Peyer's patch (tissue), 4 donors: ENCODE data around the gene NDNF. TPM values are rescaled to one million over a fixed set of nuclear protein-coding genes. Genes with fewer than 3 reads are reported as not detected.

Experiments
- DNase-seq, 3 donors: peaks; one replicate each; pipeline ENCODE4 v3.0.0-alpha.2; 2017 to 2019
- H3K27ac ChIP-seq, 4 donors: fragments of 200-600 bp; sonication (generic); one replicate each; pipeline ENCODE4 v1.5.1; 2016 to 2019
- H3K27me3 ChIP-seq, 2 donors: fragments of 200-600 bp; sonication (generic); one replicate each; pipeline ENCODE4 v1.5.1; 2019
- H3K36me3 ChIP-seq, 3 donors: fragments of 200-600 bp; sonication (generic); one replicate each; pipeline ENCODE4 v1.5.1; 2016 to 2019
- H3K4me1 ChIP-seq, 4 donors: fragments of 200-600 bp; sonication (generic); one replicate each; pipeline ENCODE4 v1.5.1; 2016 to 2019
- H3K4me3 ChIP-seq, 4 donors: fragments of 200-600 bp; sonication (generic); 1 replicate in 3 of 4; 2 replicates in 1 of 4; pipeline ENCODE4 v1.5.1; 2016 to 2019; ENCODE audit warnings: mild to moderate bottlenecking in 1 of 4
- H3K9me3 ChIP-seq, 4 donors: fragments of 200-600 bp; sonication (generic); one replicate each; pipeline ENCODE4 v1.5.1; 2016 to 2019; ENCODE audit warnings: mild to moderate bottlenecking in 1 of 4
- POLR2A ChIP-seq, 2 donors: fragments of 450-650 bp; IDR thresholded peaks; one replicate each; pipeline ENCODE4 v1.5.1; 2017; ENCODE audit warnings: antibody characterized with exemption in 2 of 2, mild to moderate bottlenecking in 2 of 2, moderate library complexity in 2 of 2
- total RNA-seq, 4 donors: library from RNA; depleted of rRNA; stranded (reverse); fragments of >200 nt; gene quantifications; one replicate each; pipeline ENCODE4 v1.1.0, GENCODE V29; 2016
- TF ChIP-seq, protein P1 (sequence below), 6 experiments: fragments of 450-650 bp in 4 of 6; fragments of 200-600 bp in 2 of 6; sonication (generic) in 1 of 6; IDR thresholded peaks; one replicate each; pipeline ENCODE4 v1.5.1; 2017 to 2019; ENCODE audit warnings: antibody characterized with exemption in 6 of 6, mild to moderate bottlenecking in 3 of 6, moderate library complexity in 1 of 6

The NDNF gene
- total RNA-seq, 4 donors from 2014 or later = 0.70 to 2.9 (median 2.3) TPM; not detected in 1

DNA sequence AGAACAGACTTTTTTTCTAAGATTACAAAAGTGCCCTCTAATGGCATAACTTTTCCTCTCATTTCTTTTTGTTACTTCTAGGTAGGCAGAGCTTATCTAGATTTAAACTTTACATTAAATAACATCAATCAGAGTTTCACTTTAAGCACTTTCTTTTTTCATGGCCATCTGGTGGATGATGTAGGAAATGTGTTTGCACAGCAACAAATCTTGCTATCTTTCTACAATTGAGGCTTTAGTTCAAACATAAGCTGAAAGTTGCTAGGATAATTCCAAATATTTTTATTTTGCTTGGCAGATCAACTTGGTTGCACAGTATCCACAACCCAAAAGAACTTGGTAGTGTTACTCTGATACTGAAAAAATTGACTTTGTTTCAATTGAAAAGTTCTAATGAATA, 22.0 kb downstream of the NDNF start:
- Histone ChIP-seq H3K9me3 (no peaks in the 10 kb centered on the region), H3K4me3 (no peak overlapping the region), H3K27me3 (no peaks in the 10 kb centered on the region), H3K36me3 (no peaks in the 10 kb centered on the region), H3K27ac (no peak overlapping the region), H3K4me1 (no peaks in the 10 kb centered on the region)
- no peak for TF ChIP-seq POLR2A (IDR thresholded peaks at IDR 0.05)
- TF ChIP-seq, protein P1, sequence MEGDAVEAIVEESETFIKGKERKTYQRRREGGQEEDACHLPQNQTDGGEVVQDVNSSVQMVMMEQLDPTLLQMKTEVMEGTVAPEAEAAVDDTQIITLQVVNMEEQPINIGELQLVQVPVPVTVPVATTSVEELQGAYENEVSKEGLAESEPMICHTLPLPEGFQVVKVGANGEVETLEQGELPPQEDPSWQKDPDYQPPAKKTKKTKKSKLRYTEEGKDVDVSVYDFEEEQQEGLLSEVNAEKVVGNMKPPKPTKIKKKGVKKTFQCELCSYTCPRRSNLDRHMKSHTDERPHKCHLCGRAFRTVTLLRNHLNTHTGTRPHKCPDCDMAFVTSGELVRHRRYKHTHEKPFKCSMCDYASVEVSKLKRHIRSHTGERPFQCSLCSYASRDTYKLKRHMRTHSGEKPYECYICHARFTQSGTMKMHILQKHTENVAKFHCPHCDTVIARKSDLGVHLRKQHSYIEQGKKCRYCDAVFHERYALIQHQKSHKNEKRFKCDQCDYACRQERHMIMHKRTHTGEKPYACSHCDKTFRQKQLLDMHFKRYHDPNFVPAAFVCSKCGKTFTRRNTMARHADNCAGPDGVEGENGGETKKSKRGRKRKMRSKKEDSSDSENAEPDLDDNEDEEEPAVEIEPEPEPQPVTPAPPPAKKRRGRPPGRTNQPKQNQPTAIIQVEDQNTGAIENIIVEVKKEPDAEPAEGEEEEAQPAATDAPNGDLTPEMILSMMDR (IDR thresholded peaks at IDR 0.05) = peak in 3 of 6 experiments; percentile 9 to 33 (median 15)
- no peak for DNase-seq

DNA sequence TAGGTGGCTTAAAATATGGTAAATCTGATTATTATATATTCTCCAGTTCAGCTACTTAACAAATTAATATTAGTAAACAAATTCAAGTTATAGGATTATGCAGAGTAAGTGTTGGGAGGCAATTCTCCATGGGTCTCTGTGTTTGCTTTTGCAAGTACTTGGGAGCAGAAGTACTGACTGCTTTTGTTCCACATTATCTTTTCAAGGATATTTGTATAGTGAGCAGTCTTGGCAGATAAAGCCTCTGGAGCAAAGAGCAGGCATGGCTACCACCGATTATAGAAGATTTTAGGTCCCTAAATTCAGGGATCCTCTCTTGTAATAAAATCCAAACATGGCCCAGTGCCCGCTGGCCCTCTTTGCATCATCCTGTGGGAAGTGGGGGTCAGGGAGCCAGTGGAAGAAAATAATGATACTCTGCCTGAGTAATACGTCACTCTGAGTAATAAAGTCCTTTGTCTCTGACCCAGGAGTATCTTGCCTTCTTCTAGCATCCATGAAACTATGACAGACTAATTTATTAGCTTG, 23.2 kb downstream of the NDNF start:
- Histone ChIP-seq H3K4me1 (no peaks in the 10 kb centered on the region), H3K27me3 (no peaks in the 10 kb centered on the region), H3K36me3 (no peaks in the 10 kb centered on the region), H3K4me3 (no peak overlapping the region), H3K27ac (no peak overlapping the region), H3K9me3 (no peaks in the 10 kb centered on the region)
- no peak for DNase-seq
- no peak for TF ChIP-seq POLR2A (IDR thresholded peaks at IDR 0.05)
- TF ChIP-seq, protein P1 (IDR thresholded peaks at IDR 0.05) = no peak

DNA sequence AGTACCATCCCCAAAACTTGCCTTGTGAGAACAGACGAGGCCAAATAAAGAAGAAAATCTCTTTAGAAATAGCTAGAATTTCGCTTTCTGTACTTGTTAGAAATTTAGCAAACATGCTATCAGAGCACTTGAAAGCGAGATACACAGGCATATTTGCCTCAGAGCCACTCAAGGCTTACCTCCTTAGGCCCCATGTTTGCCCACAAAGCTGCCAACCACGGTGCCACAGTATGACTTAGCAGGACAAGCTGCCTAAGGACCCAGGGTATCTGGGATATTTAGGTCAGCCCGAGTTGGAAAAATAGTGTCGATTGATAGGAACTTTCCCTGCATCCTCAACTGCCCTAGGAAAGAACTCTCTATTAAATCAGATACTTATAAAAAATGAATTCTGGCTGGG, 24.2 kb downstream of the NDNF start:
- no peaks in the 10 kb centered on the region for H3K36me3 ChIP-seq
- DNase-seq = no peak
- no peaks in the 10 kb centered on the region for H3K27me3 ChIP-seq
- no peaks in the 10 kb centered on the region for H3K9me3 ChIP-seq
- H3K4me1 ChIP-seq = no peaks in the 10 kb centered on the region
- no peak overlapping the region for H3K27ac ChIP-seq
- H3K4me3 ChIP-seq = no peak overlapping the region
- TF ChIP-seq POLR2A (IDR thresholded peaks at IDR 0.05) = no peak
- TF ChIP-seq, protein P1 (IDR thresholded peaks at IDR 0.05) = no peak

DNA sequence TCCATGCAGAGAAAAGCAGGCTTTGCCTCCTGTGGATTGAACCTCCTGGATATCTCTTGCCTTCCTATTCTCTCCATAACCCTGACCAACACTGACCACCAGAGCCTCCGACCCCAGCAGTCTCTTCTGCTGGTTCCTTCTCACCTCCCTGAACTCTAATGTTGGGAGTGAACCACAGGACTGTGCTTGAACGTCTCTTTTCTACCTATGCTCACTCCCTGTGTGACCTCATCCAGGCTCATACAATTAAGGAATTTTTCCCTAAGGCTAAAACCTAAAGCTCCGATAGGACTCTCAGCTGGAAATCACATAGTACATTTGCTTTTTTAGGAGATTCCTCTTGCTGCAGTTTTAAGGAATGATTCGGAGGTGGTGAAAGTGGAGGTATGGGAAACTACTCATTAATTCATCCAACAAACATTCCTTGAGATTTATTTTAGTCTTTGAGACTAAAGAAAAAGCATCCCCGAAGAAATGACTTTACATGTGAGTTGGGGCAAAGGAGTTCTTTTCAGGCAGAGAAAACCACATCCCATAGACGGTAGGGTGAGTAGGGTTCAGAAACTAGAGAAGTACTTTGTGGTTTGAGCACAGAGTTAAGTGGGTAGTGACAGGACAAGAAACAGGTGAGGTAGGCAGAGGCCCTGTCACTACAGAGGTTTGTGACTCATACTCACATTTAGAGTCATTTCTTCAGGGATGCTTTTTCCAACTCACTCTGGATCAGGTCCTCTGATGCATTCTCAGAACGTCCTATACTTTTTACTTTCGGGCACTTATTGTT, 30.8 kb downstream of the NDNF start:
- Histone ChIP-seq H3K27me3 (no peaks in the 10 kb centered on the region), H3K9me3 (no peaks in the 10 kb centered on the region), H3K36me3 (no peaks in the 10 kb centered on the region), H3K4me1 (no peaks in the 10 kb centered on the region), H3K27ac (no peak overlapping the region), H3K4me3 (no peak overlapping the region)
- TF ChIP-seq, protein P1 (IDR thresholded peaks at IDR 0.05) = no peak
- TF ChIP-seq POLR2A (IDR thresholded peaks at IDR 0.05) = no peak
- DNase-seq = no peak

DNA sequence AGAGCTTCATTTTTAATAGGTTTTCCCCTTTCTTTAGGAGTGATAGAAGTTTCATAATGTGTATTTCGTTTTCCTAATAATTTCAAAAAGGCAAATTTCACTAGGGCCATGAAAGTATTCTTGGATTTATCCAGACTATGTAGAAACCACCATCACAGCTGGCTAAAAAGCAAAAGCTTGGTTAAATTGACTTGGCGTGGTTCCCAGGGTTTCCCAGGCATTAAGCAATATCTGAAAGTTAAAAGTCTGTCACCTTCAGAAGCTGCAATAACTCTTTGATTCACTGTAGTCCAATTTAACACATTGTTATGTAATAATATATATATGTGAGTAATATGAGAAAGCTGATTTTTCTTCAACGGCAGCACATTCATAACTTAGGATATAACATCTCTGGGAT, 38.3 kb downstream of the NDNF start:
- Histone ChIP-seq H3K4me3 (no peak overlapping the region), H3K4me1 (no peaks in the 10 kb centered on the region), H3K27me3 (no peaks in the 10 kb centered on the region), H3K36me3 (no peaks in the 10 kb centered on the region), H3K27ac (no peak overlapping the region), H3K9me3 (no peaks in the 10 kb centered on the region)
- no peak for TF ChIP-seq POLR2A (IDR thresholded peaks at IDR 0.05)
- TF ChIP-seq, protein P1 (IDR thresholded peaks at IDR 0.05) = no peak
- no peak for DNase-seq
